Stomach (tissue), 9 donors: ENCODE data around the gene RAB17. TPM values are rescaled to one million over a fixed set of nuclear protein-coding genes. Genes with fewer than 3 reads are reported as not detected.

Experiments
- DNase-seq, 2 donors: peaks; one replicate each; pipeline versions ENCODE4 v3.0.0 to v3.0.0-alpha.2; 2013 to 2019
- H3K27ac ChIP-seq, 5 donors: fragments of 200-600 bp in 4 of 5; sonication (generic) in 4 of 5; one replicate each; pipeline ENCODE4 v1.5.1; 2013 to 2019; ENCODE audit warnings: mild to moderate bottlenecking in 1 of 5, moderate library complexity in 1 of 5
- H3K27me3 ChIP-seq, 3 donors: fragments of 200-600 bp; sonication (generic); one replicate each; pipeline ENCODE4 v1.5.1; 2017 to 2019; ENCODE audit warnings: mixed run types in 1 of 3
- H3K36me3 ChIP-seq, 4 donors: fragments of 200-600 bp; sonication (generic); 1 replicate in 3 of 4; 2 replicates in 1 of 4; pipeline ENCODE4 v1.5.1; 2016 to 2019
- H3K4me1 ChIP-seq, 4 donors: fragments of 200-600 bp; sonication (generic); one replicate each; pipeline ENCODE4 v1.5.1; 2016 to 2019
- H3K4me3 ChIP-seq, 4 donors: fragments of 200-600 bp; sonication (generic) in 3 of 4; one replicate each; pipeline ENCODE4 v1.5.1; 2016 to 2019; ENCODE audit warnings: mild to moderate bottlenecking in 1 of 4
- H3K9me3 ChIP-seq, 4 donors: fragments of 200-600 bp; sonication (generic); one replicate each; pipeline ENCODE4 v1.5.1; 2016 to 2019
- CTCF ChIP-seq, 7 experiments: fragments of 450-650 bp in 4 of 7; fragments of 200-600 bp in 3 of 7; sonication (generic) in 3 of 7; IDR thresholded peaks; one replicate each; pipeline ENCODE4 v1.5.1; 2016 to 2019; ENCODE audit warnings: antibody characterized with exemption in 7 of 7, control low read depth in 2 of 7, mild to moderate bottlenecking in 1 of 7
- EP300 ChIP-seq: sonication (generic); formaldehyde crosslinking; IDR thresholded peaks from one replicate; pipeline ENCODE4 v1.6.1; 2017; ENCODE audit warnings: antibody characterized with exemption
- POLR2A ChIP-seq, 4 donors: fragments of 450-650 bp; IDR thresholded peaks; one replicate each; pipeline ENCODE4 v1.6.1; 2016; ENCODE audit warnings: antibody characterized with exemption in 4 of 4, control low read depth in 2 of 4, mild to moderate bottlenecking in 1 of 4, moderate library complexity in 1 of 4
- POLR2AphosphoS5 ChIP-seq, 3 donors: sonication (generic); formaldehyde crosslinking; IDR thresholded peaks; one replicate each; pipeline ENCODE4 v1.6.1; 2016; ENCODE audit warnings: antibody characterized with exemption in 3 of 3
- WGBS, 5 donors: extraction: QIAGEN DNeasy Blood & Tissue Kit in 3 of 5; methylation state at CpG; one replicate each; pipeline versions ENCODE4 v1.1.5 to v1.1.7; 2013 to 2018; 5-methylcytosine and 5-hydroxymethylcytosine counted together
- intact Hi-C: fragments of 100-400 bp; cut with DNase I; formaldehyde crosslinking; loops from one replicate; pipeline ENCODE4 v1.15.1; 2023; ENCODE audit warnings: low total_unique reads
- polyA plus RNA-seq, 3 donors: library from polyadenylated mRNA; stranded (reverse); fragments of 200-250 nt; gene quantifications; one replicate each; pipeline ENCODE4 v1.2.3, GENCODE V29; 2013
- total RNA-seq, 5 donors: library from RNA; depleted of rRNA; stranded (reverse); fragments of >200 nt; gene quantifications; one replicate each; pipeline versions ENCODE4 v1.1.0 to v1.2.3, GENCODE V29; 2014 to 2016
- donor health status: healthy with polysubstance abuse.
- donor health status: Bipolar disorder and iron deficiency.
- donor health status: healthy.

RAB17 gene
- total and polyA plus RNA-seq, 8 donors = 8.8 to 187 (median 50.8) TPM

- no peak overlapping the region for H3K4me3 ChIP-seq
- H3K4me1 ChIP-seq = peaks cover 11 to 46% (median 34%) of the 10 kb centered on the region in 4 donors
- intact Hi-C loops = no loop called here
Measured at GRCh38 chr2:237603049-237603717, 12.6 kb upstream of the RAB17 start.

GRCh38 chr2:237602409-237602808 is 11.9 kb upstream of the RAB17 start:
- Histone ChIP-seq H3K27ac (peak overlapping the region in 1 of 5 donors; percentile 61), H3K36me3 (no peaks in the 10 kb centered on the region), H3K27me3 (no peaks in the 10 kb centered on the region), H3K4me1 (peaks cover 11 to 46% (median 34%) of the 10 kb centered on the region in 4 donors), H3K9me3 (no peaks in the 10 kb centered on the region), H3K4me3 (no peak overlapping the region)
- intact Hi-C loops = no loop called here
- no peak for DNase-seq
- 86 to 94% (median 90%) methylated on average over 7 of the region's 7 CpGs for WGBS, 5 donors
- TF ChIP-seq POLR2AphosphoS5 (IDR thresholded peaks at IDR 0.05) (no peak), EP300 (no peak), POLR2A (IDR thresholded peaks at IDR 0.05) (no peak), CTCF (IDR thresholded peaks at IDR 0.05) (no peak)

More at GRCh38 chr2:237603049-237603717, 12.6 kb upstream of the RAB17 start:
- WGBS, 5 donors = 85 to 91% (median 86%) methylated on average over 13 of the region's 13 CpGs
- TF ChIP-seq POLR2A (IDR thresholded peaks at IDR 0.05) (no peak), CTCF (IDR thresholded peaks at IDR 0.05) (no peak)
- H3K27me3 ChIP-seq = no peaks in the 10 kb centered on the region
- H3K27ac ChIP-seq = peak overlapping the region in 3 of 5 donors; percentile 56 to 67 (median 61)
- no peak for DNase-seq
- no peaks in the 10 kb centered on the region for H3K9me3 ChIP-seq
- no peaks in the 10 kb centered on the region for H3K36me3 ChIP-seq

- intact Hi-C loops = no loop called here
- no peaks in the 10 kb centered on the region for H3K9me3 ChIP-seq
- no peak for TF ChIP-seq POLR2AphosphoS5 (IDR thresholded peaks at IDR 0.05)
- TF ChIP-seq CTCF (IDR thresholded peaks at IDR 0.05) = peak in 1 of 7 experiments; percentile 6
- WGBS, 5 donors = 45 to 73% (median 60%) methylated on average over 13 to 14 of the region's 14 CpGs
- peaks cover 11 to 46% (median 34%) of the 10 kb centered on the region in 4 donors for H3K4me1 ChIP-seq
- peak overlapping the region in 4 of 5 donors; percentile 76 to 88 (median 80) for H3K27ac ChIP-seq
- no peaks in the 10 kb centered on the region for H3K36me3 ChIP-seq
- no peaks in the 10 kb centered on the region for H3K27me3 ChIP-seq
- no peak overlapping the region for H3K4me3 ChIP-seq
- peak in 1 of 2 donors; percentile 35 for DNase-seq
Measured at GRCh38 chr2:237601453-237602116, 11.1 kb upstream of the RAB17 start.

- 19 to 33% (median 22%) methylated on average over 15 to 16 of the region's 16 CpGs for WGBS, 5 donors
Measured at GRCh38 chr2:237600205-237600846, 9.8 kb upstream of the RAB17 start.

More at GRCh38 chr2:237600205-237600846, 9.8 kb upstream of the RAB17 start:
- H3K9me3 ChIP-seq = no peaks in the 10 kb centered on the region
- no peaks in the 10 kb centered on the region for H3K27me3 ChIP-seq
- H3K4me1 ChIP-seq = peaks cover 15 to 53% (median 39%) of the 10 kb centered on the region in 4 donors
- H3K36me3 ChIP-seq = no peaks in the 10 kb centered on the region
- TF ChIP-seq POLR2A (IDR thresholded peaks at IDR 0.05) (no peak), CTCF (IDR thresholded peaks at IDR 0.05) (peak in 1 of 7 experiments; percentile 27), POLR2AphosphoS5 (IDR thresholded peaks at IDR 0.05) (peak in 2 of 3 donors; percentile 10 to 24)
- H3K4me3 ChIP-seq = peak overlapping the region in 3 of 4 donors; percentile 11 to 26 (median 20)
- peak overlapping the region; percentile 17 to 88 (median 79) for H3K27ac ChIP-seq
- peak; percentile 55 to 79 for DNase-seq
- intact Hi-C loops = no loop called here
